ENCODE data around the gene TAPBPL.

DNA sequence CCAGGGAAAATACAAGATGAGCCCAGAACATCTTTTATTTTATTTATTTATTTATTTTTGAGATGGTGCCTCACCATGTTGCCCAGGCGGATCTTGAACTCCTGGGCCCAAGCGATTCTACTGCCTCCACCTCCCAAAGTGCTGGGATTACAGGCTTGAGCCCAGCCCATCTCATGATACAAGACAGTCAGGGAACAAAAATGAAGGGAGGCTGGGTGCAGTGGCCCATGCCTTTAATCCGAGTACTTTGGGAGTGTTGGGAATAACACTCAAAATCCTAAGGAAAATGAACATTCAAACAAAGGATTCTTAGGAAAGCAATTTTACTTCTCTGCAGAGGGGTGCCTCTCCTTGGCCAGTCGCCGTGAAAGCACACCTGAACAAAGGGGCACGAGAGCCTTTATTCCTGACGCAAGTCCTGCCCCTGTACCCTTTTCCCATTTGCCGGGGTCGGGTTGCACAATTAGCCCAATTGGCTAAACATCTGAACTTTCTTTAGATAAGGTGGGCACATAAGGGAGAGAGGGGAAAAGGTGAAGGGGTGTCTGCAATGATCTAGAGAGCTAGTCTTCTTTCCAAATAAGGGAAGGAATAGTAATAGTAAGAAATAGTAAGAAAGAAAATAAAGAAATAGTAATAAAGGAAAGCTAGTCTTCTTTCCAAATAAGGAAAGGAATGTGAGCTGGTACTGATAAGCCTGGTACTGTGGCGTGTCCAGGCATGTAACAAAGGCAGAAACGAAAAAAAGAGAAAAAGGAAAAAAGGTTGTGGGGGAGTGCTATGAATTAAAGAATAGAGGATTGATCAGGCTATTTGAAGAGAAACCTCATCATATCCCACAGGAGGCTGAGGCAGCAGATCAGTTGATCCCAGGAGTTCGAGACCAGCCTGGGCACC is 55.5 kb downstream of the TAPBPL start:
- TF ChIP-seq, protein P1, sequence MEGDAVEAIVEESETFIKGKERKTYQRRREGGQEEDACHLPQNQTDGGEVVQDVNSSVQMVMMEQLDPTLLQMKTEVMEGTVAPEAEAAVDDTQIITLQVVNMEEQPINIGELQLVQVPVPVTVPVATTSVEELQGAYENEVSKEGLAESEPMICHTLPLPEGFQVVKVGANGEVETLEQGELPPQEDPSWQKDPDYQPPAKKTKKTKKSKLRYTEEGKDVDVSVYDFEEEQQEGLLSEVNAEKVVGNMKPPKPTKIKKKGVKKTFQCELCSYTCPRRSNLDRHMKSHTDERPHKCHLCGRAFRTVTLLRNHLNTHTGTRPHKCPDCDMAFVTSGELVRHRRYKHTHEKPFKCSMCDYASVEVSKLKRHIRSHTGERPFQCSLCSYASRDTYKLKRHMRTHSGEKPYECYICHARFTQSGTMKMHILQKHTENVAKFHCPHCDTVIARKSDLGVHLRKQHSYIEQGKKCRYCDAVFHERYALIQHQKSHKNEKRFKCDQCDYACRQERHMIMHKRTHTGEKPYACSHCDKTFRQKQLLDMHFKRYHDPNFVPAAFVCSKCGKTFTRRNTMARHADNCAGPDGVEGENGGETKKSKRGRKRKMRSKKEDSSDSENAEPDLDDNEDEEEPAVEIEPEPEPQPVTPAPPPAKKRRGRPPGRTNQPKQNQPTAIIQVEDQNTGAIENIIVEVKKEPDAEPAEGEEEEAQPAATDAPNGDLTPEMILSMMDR (IDR thresholded peaks at IDR 0.05; ENCODE audit: insufficient read depth, low read length, poor library complexity, severe bottlenecking), result no peak
- no peak for TF ChIP-seq EZH2phosphoT487 (conservative IDR thresholded peaks at IDR 0.05; ENCODE audit: low read length)

Data from SU-DHL-6 (cell line).